GM18873 (cell line): ENCODE results near the gene NRCAM.
"Not testable (repeated sequence)": the region's sequence is repeated elsewhere in the genome, so short reads cannot be mapped to it uniquely, and the experiment has no call there.

ENCODE experiments used
- ATAC-seq: cut with Tn5 transposase; IDR thresholded peaks from one replicate; pipeline ENCODE4 v1.9.1; 2021; ENCODE audit warnings: mild to moderate bottlenecking, moderate library complexity, moderate number of reproducible peaks; ENCODE audit not compliant: unreplicated experiment, low FRiP score

Gene NRCAM

DNA sequence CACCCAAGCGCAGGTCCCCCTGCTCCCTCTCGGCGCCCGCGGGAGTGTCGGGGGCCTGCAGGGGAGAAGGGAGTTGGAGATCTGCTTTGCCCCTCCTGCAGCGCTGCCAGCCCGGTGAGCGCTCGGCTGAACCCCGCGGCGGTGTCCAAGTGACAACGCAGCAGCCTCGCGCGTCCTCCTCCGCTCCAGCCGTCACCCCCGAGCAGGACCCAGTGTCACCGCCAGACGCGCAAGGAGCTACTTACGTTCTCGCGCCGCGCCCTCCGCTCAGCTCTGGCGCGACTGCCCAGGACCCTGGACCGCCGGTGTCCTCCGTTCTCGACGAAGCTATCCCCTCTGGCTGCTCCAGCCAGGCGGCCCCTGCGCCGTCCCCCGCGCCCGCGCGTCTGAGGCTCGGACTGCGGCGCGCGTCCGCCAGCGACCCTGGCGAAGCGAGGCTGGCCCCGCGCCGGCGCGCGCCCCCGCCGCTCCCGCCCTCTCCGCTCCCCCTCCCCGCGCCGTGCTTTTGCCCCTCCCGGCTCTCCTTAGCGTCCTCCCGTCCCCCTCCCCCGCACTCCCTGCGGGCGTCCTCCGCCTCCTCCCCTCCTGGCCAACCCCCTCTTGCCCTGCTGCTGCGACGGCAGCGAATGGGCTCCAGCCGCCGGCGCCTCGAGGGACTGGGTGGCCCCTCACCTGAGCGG is at the start of gene NRCAM:
TSS of gene NRCAM (minus strand) at position 439 of the 680 bp plus-strand sequence. CDS start 216,372 bp downstream, outside the sequence.
- no peak for ATAC-seq

- ATAC-seq: not testable (repeated sequence)
Observed at GRCh38 chr7:108504576-108504975, 48.3 kb upstream of the NRCAM start.

- peak; percentile 91 for ATAC-seq
Observed at GRCh38 chr7:108503112-108504026, 47.1 kb upstream of the NRCAM start.

- ATAC-seq: no peak
Observed at GRCh38 chr7:108499566-108499965, 43.3 kb upstream of the NRCAM start.

DNA sequence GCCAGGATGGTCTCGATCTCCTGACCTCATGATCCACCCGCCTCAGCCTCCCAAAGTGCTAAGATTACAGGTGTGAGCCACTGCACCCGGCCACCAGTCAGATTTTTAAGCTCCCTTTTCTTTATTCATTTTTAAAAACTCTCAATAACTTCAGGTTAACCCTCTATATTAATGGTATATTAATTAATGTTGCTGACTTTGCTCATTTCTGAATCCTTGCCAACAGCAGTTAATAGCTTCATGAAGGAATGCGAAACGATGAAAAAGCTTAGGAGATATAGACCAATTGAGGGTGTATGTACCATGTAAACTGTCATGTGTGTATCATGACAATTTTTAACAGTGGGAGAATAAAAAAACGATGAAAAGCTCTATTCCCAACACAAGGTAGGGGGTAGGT is 42.2 kb upstream of the NRCAM start:
- no peak for ATAC-seq

DNA sequence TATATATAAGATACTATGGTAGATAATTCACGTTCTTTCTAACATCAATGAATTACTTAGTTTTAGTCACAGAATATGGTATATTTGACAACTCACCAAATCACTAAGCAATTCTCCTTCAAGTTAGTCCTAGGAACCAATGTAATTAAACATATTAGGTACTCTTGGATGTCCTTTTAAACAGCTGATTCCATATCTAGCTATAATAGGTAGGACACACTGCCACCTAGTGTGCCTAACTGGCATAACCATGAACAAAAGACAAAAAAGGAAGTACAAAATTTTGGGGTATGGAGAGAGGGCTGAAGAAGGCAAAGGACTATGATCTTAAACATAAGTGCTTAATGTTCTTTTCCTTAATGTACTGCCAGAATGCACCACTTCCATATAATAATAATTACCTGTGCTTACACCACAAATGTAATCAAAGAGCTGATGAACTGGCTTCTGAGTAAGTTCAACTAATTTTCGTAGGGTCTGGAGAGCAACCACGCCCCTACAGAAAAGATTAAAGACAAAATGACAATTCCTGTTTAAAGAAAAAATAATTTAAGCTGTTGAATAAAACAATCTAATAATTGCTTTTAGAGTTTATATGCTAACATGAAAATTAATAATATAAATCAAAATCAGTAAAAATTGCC is 41.0 kb upstream of the NRCAM start:
- ATAC-seq: peak; percentile 67

DNA sequence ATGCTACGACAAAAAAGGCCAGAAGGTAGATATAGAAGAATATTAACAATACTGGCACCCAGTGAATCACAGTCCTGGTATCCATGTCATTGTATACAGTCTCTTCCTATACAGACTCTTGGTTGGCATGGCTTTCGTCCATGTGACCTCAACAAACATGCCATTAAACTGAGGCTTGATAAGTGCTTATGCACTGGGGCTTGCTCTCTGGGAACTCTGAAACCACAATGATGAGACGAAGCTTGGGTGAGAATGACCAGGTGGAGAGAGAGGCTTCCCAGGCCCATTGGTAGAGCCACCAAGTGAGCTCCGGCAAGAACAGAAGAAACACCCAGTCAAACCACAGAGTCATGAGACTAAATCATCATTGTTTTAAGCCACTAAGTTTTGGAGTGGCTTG is 36.5 kb upstream of the NRCAM start:
- no peak for ATAC-seq

GRCh38 chr7:108488768-108489538 is 32.7 kb upstream of the NRCAM start:
- no peak for ATAC-seq

DNA sequence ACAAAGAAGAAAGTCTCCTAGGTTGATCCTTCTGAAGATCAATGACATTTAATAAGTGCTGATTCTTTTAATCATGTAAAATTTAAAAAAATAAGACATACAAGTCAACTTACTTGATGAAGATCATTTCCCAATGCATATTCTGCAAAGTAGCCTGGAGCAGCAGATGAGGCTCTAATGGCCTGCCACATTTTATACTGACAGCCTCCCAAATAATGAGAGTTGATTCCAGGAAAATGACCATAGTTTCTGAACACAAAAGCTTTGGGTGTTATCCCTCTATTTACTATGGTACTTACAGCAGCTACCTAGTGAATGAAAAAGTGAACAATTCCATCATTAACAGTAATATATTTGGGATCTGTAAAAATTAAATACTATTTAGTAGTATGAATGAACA is 31.4 kb upstream of the NRCAM start:
- no peak for ATAC-seq

- no peak for ATAC-seq
Observed at GRCh38 chr7:108486291-108486966, 30.2 kb upstream of the NRCAM start.

GRCh38 chr7:108484137-108484536 is 27.9 kb upstream of the NRCAM start:
- no peak for ATAC-seq

DNA sequence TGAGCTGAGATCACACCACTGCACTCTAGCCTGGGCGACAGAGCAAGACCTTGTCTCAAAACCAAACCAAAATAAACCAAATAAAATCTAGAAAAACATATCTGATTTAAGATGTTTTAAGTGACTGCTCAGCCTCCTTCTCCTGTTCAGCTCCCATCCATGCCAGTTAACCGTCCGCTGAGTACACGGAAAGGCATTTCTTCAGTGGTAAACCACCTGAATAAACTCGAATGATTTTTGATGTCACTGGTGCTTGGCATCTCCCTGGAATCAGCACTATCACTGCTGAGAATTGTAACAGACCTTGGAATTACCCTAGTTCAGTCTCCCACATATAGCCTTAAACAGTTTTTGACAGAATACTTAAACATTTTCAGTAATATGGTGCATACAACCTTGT is 24.1 kb upstream of the NRCAM start:
- no peak for ATAC-seq

GRCh38 chr7:108479751-108480150 is 23.5 kb upstream of the NRCAM start:
- no peak for ATAC-seq

DNA sequence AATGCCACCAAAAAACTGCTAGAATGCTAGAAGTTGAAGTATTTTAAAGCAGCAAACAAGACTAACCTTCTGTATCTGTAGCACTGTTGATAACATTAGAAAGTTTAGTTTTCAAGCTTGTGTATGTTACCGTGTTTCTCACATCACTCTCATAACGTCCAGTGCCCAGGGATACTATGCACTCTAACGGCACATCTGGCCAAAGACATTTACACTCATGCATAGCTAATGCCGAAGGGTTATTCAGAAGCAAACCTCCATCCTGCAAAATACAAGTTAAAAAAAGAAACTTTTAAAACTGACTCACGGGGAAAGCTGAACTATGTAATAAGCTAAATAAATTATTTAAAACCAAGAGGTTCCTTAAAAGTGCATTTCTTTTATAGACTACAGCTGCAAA is 22.9 kb upstream of the NRCAM start:
- no peak for ATAC-seq

DNA sequence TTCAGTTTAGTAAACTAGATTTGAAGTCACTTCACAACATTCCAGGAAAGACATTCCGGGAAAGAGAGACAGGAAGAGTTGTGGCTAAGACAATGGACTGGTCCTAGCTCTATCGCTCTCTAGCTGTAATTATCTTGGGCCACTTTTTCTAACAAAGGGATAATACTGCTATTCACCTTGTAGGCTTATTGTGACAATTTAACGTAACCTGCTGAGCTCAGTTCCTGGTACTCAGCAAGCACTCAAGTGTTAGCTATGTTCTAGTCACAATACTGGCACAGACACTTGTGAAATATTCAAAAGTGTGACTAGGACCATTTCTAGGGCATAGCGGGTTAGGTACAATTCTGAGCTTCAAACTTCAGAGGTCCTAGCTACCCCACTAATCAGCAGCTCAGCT is 12.0 kb upstream of the NRCAM start:
- ATAC-seq: no peak

GRCh38 chr7:108467391-108467790 is 11.2 kb upstream of the NRCAM start:
- ATAC-seq: no peak

- not testable (repeated sequence) for ATAC-seq
Observed at GRCh38 chr7:108466322-108466721, 10.1 kb upstream of the NRCAM start.

DNA sequence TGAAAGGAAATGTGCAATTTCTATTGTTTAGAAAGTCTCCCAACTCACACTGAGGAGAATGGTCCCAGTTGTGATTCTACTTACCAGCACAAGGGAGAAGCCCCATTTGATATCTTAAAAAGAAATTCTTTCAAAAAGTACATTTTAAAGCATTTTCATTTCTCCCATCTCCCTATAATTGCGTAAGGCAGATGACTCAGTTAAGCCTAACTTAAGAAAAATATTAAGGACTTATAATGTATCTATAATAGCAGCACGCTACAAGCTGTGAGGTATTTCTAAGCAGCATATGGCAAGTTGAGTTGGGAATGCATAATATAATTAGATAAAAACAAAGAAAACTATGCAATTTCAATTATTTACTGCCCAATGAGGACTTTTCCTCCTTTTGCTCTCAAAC is 8.5 kb upstream of the NRCAM start:
- no peak for ATAC-seq

DNA sequence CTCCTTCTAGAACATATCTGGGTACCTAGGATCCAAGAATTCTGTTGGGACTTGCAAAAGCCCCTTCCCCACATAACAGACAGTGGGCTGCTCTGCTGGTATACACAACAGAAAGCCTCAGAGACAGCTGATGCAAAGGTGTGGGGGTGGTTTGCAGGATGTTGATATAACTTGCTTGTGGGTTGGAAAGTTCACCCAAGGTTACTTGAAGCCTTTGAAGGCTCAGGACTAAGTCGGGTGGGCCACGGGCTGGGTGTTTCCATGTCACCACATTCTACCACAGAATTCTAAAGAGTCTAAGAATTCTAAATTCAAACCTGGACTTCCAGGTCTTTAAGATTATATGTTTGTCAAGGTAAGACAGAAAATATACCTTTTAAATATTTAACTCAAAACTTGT is 7.4 kb upstream of the NRCAM start:
- ATAC-seq: no peak

DNA sequence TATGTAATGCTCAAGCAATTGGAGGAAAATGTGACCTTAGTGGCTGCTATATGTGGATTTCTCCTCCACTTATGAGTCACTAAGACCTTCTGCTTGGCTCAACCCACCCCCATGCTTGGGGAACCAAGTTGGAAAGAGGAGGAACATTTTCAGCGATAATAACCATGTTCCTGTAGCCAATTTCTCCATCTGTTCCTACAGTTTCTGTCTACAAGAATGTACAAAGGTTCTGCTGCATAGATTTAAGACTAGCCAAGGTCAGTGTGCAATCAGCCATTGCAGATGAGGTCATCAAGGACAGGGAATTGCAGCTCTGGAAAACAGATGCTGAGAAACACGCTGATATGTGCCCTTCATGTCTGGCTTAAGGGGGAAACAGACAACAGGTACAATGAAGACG is 5.6 kb upstream of the NRCAM start:
- no peak for ATAC-seq
